ENCODE data around the gene TBC1D10B.
A peak's percentile ranks its signal among the peaks of the same experiment; 100 is the strongest.

Gene TBC1D10B

GRCh38 chr16:30375864-30376263, 5.6 kb upstream of the TBC1D10B start:
- DNase-seq = no peak

DNA sequence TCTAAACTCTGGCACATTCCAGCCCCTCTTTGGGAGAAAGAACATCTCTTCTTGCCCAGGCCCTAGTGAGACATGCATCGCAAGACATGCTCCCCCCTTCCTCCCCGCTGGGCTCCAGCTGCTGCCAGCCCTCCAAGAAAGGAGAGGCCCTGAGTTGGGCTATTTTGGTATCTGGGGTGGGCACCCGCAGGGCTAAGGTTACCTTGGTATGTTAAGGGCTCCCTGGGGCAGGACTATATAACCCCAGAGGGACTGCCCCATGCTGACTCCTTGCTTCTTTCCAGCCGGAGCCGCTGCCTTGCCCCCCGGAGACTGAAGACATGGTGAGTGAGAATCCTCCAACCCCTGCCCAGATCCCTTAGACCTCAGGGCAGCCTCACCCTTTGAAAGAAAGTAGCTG, 4.2 kb upstream of the TBC1D10B start, which contains the start of gene MYL11:
TSS of gene MYL11 (plus strand) at position 265 of the 400 bp plus-strand sequence. CDS start at position 321, 56 bp downstream.
- DNase-seq = no peak

DNA sequence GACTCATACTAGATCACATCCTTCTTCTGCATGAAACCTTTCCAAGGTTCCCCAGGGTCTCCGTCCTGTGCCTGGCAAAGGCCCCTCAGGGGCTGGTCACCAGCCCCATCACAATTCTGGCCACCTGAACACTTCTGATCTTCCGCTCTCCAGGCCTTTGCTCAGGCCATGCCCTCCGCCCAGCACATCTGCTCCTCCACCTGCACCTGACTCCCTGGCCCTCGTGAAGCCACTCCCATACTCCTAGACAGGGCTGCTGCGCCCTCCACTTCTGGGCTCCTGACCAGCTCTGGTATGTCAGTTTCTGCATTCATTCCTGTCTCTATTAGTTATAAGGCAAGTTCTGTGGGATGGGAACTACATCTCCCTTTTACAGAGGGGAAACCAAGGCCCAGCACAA, 2.4 kb upstream of the TBC1D10B start:
- DNase-seq = no peak

DNA sequence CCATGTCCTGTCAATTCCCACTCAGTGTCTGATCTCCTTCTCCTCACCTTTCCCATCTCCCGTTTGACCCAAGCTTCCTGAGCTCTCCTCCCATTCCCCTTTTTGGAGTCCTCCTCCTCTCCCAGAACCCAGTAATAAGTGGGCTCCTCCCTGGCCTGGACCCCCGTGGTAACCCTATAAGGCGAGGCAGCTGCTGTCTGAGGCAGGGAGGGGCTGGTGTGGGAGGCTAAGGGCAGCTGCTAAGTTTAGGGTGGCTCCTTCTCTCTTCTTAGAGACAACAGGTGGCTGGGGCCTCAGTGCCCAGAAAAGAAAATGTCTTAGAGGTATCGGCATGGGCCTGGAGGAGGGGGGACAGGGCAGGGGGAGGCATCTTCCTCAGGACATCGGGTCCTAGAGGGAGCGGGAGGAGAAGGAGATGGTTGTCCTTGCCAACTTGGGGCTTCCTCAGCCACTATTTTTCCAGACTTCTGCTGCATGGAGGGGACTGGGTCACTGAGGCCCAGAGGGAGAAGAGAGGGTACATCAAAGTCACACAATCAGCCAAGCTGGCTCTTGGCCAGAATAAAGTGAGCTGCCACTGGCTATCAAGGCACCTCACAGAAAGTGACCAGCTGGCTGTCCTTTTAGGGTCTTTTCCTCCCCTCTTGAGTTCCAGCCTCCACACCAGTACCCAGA, 1.9 kb upstream of the TBC1D10B start:
- no peak for DNase-seq

DNA sequence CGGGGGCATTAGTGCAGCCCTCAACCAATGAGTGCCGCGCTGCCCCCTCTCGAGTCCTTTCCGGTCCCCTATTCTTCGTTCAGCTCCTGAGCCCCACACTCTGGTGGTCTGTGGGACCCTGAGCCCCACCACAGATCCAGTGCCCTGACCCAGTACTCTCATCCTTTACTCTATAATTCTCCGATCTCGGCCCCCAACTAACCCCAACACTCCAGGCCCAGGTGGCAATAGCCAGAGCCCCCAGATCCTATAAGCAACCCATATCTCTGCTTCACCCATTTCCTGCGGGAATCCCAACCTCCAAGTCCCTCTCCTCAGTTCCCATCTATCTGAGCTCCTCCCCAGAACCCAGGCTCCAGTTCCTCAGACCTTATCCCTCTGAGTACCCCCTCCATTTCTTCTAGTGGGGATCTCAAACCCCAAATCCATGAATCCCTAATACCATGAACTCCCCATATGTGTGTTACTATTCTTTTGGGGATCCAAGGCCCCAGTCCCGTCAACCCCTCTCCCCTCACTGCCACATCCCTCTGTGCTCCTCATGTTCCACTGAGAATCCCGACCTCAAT, 1.0 kb upstream of the TBC1D10B start:
- no peak for DNase-seq

- DNase-seq = no peak
Measured at GRCh38 chr16:30369938-30370455, 297 bp downstream of the TBC1D10B start.

GRCh38 chr16:30369091-30369937, 980 bp downstream of the TBC1D10B start:
- peak in 4 of 51 donors; percentile 16 to 36 (median 24) for DNase-seq

- DNase-seq = no peak
Measured at GRCh38 chr16:30368792-30369090, 1.6 kb downstream of the TBC1D10B start.

GRCh38 chr16:30368122-30368791, 2.0 kb downstream of the TBC1D10B start:
- DNase-seq = peak in 3 of 51 donors; percentile 12 to 26 (median 15)

GRCh38 chr16:30367349-30368009, 2.8 kb downstream of the TBC1D10B start:
- DNase-seq = no peak

DNA sequence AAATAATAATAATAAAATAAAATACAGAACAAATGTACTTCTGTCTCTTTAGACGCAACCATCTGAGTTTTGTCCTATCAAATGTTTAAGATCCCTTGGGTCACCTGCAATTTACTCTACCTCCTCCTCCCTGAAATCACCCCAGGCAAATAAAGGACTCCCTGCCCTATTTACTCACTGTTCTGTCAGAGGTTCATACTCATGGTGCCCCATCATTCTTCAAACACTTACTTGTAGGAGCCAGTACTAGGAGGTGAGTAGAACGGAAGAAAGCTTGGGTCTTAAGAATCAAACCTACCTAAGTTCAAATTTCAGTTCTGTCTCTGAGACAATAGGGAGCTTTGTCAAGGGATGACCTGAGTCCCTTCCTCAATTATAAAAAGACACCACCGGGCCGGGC, 3.8 kb downstream of the TBC1D10B start:
- no peak for DNase-seq

- DNase-seq = no peak
Measured at GRCh38 chr16:30365200-30365599, 5.1 kb downstream of the TBC1D10B start.

DNA sequence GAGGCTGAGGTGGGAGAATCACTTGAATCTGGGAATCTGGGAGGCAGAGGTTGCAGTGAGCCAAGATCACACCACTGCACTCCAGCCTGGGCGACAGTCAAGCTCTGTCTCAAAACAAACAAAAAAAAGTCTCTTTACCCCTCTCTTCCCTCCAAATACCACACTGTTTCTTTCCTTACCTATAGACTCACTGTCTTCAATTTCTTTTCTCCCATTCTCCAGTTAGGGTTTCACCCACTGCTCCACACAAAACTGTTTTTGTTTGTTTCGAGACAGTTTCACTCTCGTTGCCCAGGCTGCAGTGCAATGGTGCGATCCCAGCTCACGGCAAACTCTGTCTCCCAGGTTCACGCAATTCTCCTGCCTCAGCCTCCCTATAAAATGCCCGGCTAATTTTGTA, 9.1 kb downstream of the TBC1D10B start:
- no peak for DNase-seq

- no peak for DNase-seq
Measured at GRCh38 chr16:30359871-30360170, 10.5 kb downstream of the TBC1D10B start.

GRCh38 chr16:30358990-30359870, 11.1 kb downstream of the TBC1D10B start:
- DNase-seq = no peak

DNA sequence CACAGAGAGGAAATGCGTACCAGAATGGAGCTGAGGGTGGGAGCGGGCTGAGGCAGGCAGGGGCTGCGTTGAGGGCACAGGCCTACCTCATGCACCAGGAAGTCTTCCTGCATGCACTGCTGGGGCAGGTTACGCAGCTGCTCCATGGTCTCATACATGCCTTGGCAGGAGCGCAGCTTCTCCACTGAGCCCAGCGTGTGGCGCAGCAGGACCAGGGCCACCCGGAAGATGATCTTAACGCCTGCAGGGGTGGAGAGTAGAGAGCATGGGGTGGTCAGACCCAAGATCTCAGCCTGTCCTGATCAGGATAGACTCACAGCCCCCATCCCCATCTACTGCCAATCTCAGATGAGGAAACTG, 11.7 kb downstream of the TBC1D10B start:
- DNase-seq = no peak

GRCh38 chr16:30357715-30358576, 12.3 kb downstream of the TBC1D10B start:
- DNase-seq = no peak

GRCh38 chr16:30357085-30357714, 13.1 kb downstream of the TBC1D10B start:
- no peak for DNase-seq
